ENCODE measurements around the gene CAMKK2.
A peak's percentile ranks its signal among the peaks of the same experiment; 100 is the strongest.
"Not testable (repeated sequence)": the region's sequence is repeated elsewhere in the genome, so short reads cannot be mapped to it uniquely, and the experiment has no call there.

The CAMKK2 gene

GRCh38 chr12:121296618-121297434 is at the start of gene CAMKK2:
Gene CAMKK2 (minus strand): TSS chr12:121296709. CDS start chr12:121274526, 22,183 bp downstream.
- DNase-seq: peak; percentile 65

GRCh38 chr12:121345151-121345815 is 48.8 kb upstream of the CAMKK2 start:
- no peak for DNase-seq

GRCh38 chr12:121344506-121344905 is 48.0 kb upstream of the CAMKK2 start:
- no peak for DNase-seq

- DNase-seq: no peak
Observed at GRCh38 chr12:121337416-121337815, 40.9 kb upstream of the CAMKK2 start.

- no peak for DNase-seq
Observed at GRCh38 chr12:121334513-121335343, 38.2 kb upstream of the CAMKK2 start.

- DNase-seq: no peak
Observed at GRCh38 chr12:121333747-121334146, 37.2 kb upstream of the CAMKK2 start.

- DNase-seq: no peak
Observed at GRCh38 chr12:121331248-121331647, 34.7 kb upstream of the CAMKK2 start.

GRCh38 chr12:121330692-121331091 is 34.2 kb upstream of the CAMKK2 start:
- no peak for DNase-seq

- no peak for DNase-seq
Observed at GRCh38 chr12:121330195-121330594, 33.7 kb upstream of the CAMKK2 start.

- DNase-seq: no peak
Observed at GRCh38 chr12:121328620-121329019, 32.1 kb upstream of the CAMKK2 start.

- DNase-seq: no peak
Observed at GRCh38 chr12:121326996-121327674, 30.6 kb upstream of the CAMKK2 start.

- no peak for DNase-seq
Observed at GRCh38 chr12:121325922-121326396, 29.4 kb upstream of the CAMKK2 start.

GRCh38 chr12:121323908-121324307 is 27.4 kb upstream of the CAMKK2 start:
- DNase-seq: no peak

- no peak for DNase-seq
Observed at GRCh38 chr12:121318121-121318520, 21.6 kb upstream of the CAMKK2 start.

GRCh38 chr12:121314431-121314830 is 17.9 kb upstream of the CAMKK2 start:
- no peak for DNase-seq

- not testable (repeated sequence) for DNase-seq
Observed at GRCh38 chr12:121310231-121310630, 13.7 kb upstream of the CAMKK2 start.

- not testable (repeated sequence) for DNase-seq
Observed at GRCh38 chr12:121307397-121307796, 10.9 kb upstream of the CAMKK2 start.

- DNase-seq: no peak
Observed at GRCh38 chr12:121304306-121304705, 7.8 kb upstream of the CAMKK2 start.

- DNase-seq: no peak
Observed at GRCh38 chr12:121301876-121302275, 5.4 kb upstream of the CAMKK2 start.

- no peak for DNase-seq
Observed at GRCh38 chr12:121300083-121300819, 3.7 kb upstream of the CAMKK2 start.

GRCh38 chr12:121299662-121300061 is 3.2 kb upstream of the CAMKK2 start:
- no peak for DNase-seq

- not testable (repeated sequence) for DNase-seq
Observed at GRCh38 chr12:121298411-121298810, 1.9 kb upstream of the CAMKK2 start.

All from NK-92 treated with Interleukin-12 subunit alpha and Interleukin-12 subunit beta, amount 100 ng/mL, for 24 hours (cell line).